WTC11 (cell line): ENCODE results near the gene CCDC87. TPM values are rescaled to one million over a fixed set of nuclear protein-coding genes. Genes with fewer than 3 reads are reported as not detected.

ENCODE experiments used
- ARID4B ChIP-seq: sonication (generic); formaldehyde crosslinking; IDR thresholded peaks from 2 replicates; pipeline ENCODE4 v1.8.0; 2023; ENCODE audit warnings: missing genetic modification reagents, mild to moderate bottlenecking, borderline replicate concordance
- CBFB ChIP-seq: sonication (generic); formaldehyde crosslinking; IDR thresholded peaks from 2 replicates; pipeline ENCODE4 v1.8.1; 2022; ENCODE audit warnings: mild to moderate bottlenecking, low read depth, missing genetic modification reagents
- CTCF ChIP-seq: fragments of 200-600 bp; IDR thresholded peaks from 2 replicates; pipeline ENCODE4 v1.8.0; 2022; ENCODE audit warnings: antibody characterized with exemption
- EMX1 ChIP-seq: fragments of 250-450 bp; sonication (Bioruptor Pico); IDR thresholded peaks from 2 replicates; pipeline ENCODE4 v1.8.0; 2021; ENCODE audit warnings: mild to moderate bottlenecking
- ERG ChIP-seq: fragments of 250-450 bp; sonication (Bioruptor Pico); IDR thresholded peaks from 2 replicates; pipeline ENCODE4 v1.8.0; 2021; ENCODE audit warnings: mild to moderate bottlenecking
- ETV6 ChIP-seq: sonication (generic); formaldehyde crosslinking; IDR thresholded peaks from 2 replicates; pipeline ENCODE4 v1.8.1; 2022; ENCODE audit warnings: mild to moderate bottlenecking, missing genetic modification reagents
- GABPB1 ChIP-seq: sonication (generic); formaldehyde crosslinking; IDR thresholded peaks from 2 replicates; pipeline ENCODE4 v1.8.1; 2023; ENCODE audit warnings: mild to moderate bottlenecking, missing genetic modification reagents
- MYBL2 ChIP-seq: sonication (generic); formaldehyde crosslinking; IDR thresholded peaks from 2 replicates; pipeline ENCODE4 v1.8.1; 2023; ENCODE audit warnings: mild to moderate bottlenecking, moderate library complexity, missing genetic modification reagents
- NFE2L1 ChIP-seq: sonication (generic); formaldehyde crosslinking; IDR thresholded peaks from 2 replicates; pipeline ENCODE4 v1.8.1; 2023; ENCODE audit warnings: missing genetic modification reagents
- PRDM15 ChIP-seq: sonication (generic); formaldehyde crosslinking; IDR thresholded peaks from 2 replicates; pipeline ENCODE4 v1.8.0; 2022; ENCODE audit warnings: missing genetic modification reagents
- RORB ChIP-seq: fragments of 250-450 bp; sonication (Bioruptor Pico); IDR thresholded peaks from 2 replicates; pipeline ENCODE4 v1.9.0; 2021; ENCODE audit warnings: mild to moderate bottlenecking
- SMAD4 ChIP-seq: sonication (generic); formaldehyde crosslinking; IDR thresholded peaks from 2 replicates; pipeline ENCODE4 v1.8.0; 2022; ENCODE audit warnings: mild to moderate bottlenecking, missing genetic modification reagents
- ZNF138 ChIP-seq: sonication (generic); formaldehyde crosslinking; conservative IDR thresholded peaks from 2 replicates; pipeline ENCODE4 v1.8.1; 2022; ENCODE audit warnings: mild to moderate bottlenecking, moderate library complexity, missing genetic modification reagents
- ZNF281 ChIP-seq: sonication (generic); formaldehyde crosslinking; IDR thresholded peaks from 2 replicates; pipeline ENCODE4 v1.8.0; 2023; ENCODE audit warnings: mild to moderate bottlenecking, missing genetic modification reagents
- ZNF396 ChIP-seq: fragments of 250-450 bp; sonication (Bioruptor Pico); IDR thresholded peaks from 2 replicates; pipeline ENCODE4 v1.8.0; 2021; ENCODE audit warnings: mild to moderate bottlenecking, moderate library complexity, borderline replicate concordance
- ZNF423 ChIP-seq: fragments of 250-450 bp; sonication (Bioruptor Pico); IDR thresholded peaks from 2 replicates; pipeline ENCODE4 v2.1.2; 2022; ENCODE audit warnings: mild to moderate bottlenecking, moderate library complexity
- ZNF512 ChIP-seq: sonication (generic); formaldehyde crosslinking; IDR thresholded peaks from 2 replicates; pipeline ENCODE4 v1.8.1; 2022; ENCODE audit warnings: missing genetic modification reagents, borderline replicate concordance
- ZNF671 ChIP-seq: fragments of 250-450 bp; sonication (Bioruptor Pico); IDR thresholded peaks from 2 replicates; pipeline ENCODE4 v1.8.0; 2021; ENCODE audit warnings: mild to moderate bottlenecking
- total RNA-seq: library from RNA; stranded (reverse); gene quantifications from 3 replicates; pipeline ENCODE4 v1.2.3, GENCODE V29; 2021

CCDC87 gene
- total RNA-seq, 1 experiment from 2014 or later, result 0.85 TPM

GRCh38 chr11:66546368-66546965 is 46.4 kb downstream of the CCDC87 start, which contains the start of gene ACTN3 (continued):
- TF ChIP-seq ZNF512 (CRISPR knock-in tag), result no peak
- no peak for TF ChIP-seq ZNF423 (CRISPR knock-in tag)
- peak; percentile 85; the same call in 1 of the 2 replicates for TF ChIP-seq ZNF396 (CRISPR knock-in tag)
- TF ChIP-seq NFE2L1 (CRISPR knock-in tag), result no peak
- TF ChIP-seq ETV6, result no peak
- TF ChIP-seq ZNF671 (CRISPR knock-in tag), result peak; percentile 49; the same call in 1 of the 2 replicates
- TF ChIP-seq GABPB1 (CRISPR knock-in tag), result no peak
- TF ChIP-seq RORB (CRISPR knock-in tag), result no peak
- peak; percentile 77; the same call in 1 of the 2 replicates for TF ChIP-seq MYBL2 (CRISPR knock-in tag)
- 0 out of 2 replicates have a peak, but pooled peaks have one; percentile 57 for TF ChIP-seq ZNF138
- TF ChIP-seq ZNF281 (CRISPR knock-in tag), result no peak
- no peak for TF ChIP-seq SMAD4 (CRISPR knock-in tag)
- no peak for TF ChIP-seq ARID4B (CRISPR knock-in tag)
- TF ChIP-seq EMX1 (CRISPR knock-in tag), result peak; percentile 65; the same call in 1 of the 2 replicates
- TF ChIP-seq PRDM15 (CRISPR knock-in tag), result 0 out of 2 replicates have a peak, but pooled peaks have one; percentile 8
- no peak for TF ChIP-seq CBFB (CRISPR knock-in tag)
- TF ChIP-seq ERG (CRISPR knock-in tag), result peak; percentile 81; the same call in 1 of the 2 replicates
- no peak for TF ChIP-seq CTCF
